GM04503 (cell line): ENCODE results near the gene MMAB.
"Not testable (repeated sequence)": the region's sequence is repeated elsewhere in the genome, so short reads cannot be mapped to it uniquely, and the experiment has no call there.

ENCODE experiments used
- DNase-seq: peaks from one replicate; pipeline ENCODE4 v3.0.0-alpha.2; 2012; ENCODE audit warnings: low read depth

MMAB gene

DNA sequence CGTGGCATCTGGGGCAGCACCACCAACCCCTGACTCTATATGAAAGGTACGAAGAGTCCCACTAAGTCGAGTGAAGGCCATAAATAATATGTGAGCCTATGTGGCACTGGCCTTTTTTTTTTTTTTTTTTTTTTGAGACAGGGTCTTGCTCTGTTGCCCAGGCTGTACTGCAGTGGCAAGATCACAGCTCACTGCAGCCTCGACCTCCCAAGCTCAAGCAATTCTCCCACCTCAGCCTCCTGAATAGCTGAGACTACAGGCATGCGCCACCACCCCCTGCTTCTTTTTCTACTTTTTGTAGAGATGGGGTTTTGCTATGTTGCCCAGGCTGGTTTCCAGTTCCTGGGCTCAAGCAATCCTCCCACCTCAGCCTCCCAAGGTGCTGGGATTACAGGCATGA lies 28.8 kb upstream of the MMAB start:
- DNase-seq: not testable (repeated sequence)

DNA sequence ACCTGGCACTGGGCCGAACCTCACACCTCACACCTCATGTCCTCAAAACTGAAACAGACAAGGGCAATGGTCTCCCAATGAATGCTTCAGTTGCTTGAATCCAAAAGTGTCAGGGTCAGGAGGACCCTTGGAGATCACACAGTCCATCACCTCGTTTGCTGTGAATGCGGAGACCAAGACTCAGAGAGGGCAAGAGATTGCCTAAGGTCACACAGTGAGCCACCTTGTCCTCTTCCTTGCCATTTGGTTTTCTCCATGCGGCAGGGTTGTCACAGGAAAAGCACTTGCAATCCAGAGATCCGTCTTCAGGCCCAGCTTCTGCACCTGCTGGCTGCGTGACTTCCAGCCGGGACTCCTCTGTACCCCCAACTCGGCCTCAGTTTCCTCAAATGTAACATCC lies 28.3 kb upstream of the MMAB start:
- no peak for DNase-seq

DNA sequence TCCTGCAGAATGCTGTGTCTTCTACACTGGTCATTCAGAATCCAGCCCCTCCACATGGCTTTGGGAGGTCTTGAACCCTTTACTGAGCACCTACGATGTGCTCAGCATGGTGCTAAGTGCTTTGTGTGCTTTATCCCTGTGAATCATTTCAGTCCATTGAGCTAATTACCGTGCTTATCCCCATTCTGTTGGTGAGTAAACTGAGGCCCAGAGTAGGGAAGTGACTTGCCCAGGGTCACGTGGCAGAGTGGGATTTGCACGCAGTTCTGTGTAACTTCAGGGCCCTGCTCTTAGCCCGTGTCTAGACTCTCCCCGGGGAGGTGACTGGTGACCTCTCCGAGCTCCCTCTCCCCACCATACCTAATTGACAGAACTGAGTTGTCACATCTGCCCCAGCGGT lies 27.7 kb upstream of the MMAB start:
- no peak for DNase-seq

DNA sequence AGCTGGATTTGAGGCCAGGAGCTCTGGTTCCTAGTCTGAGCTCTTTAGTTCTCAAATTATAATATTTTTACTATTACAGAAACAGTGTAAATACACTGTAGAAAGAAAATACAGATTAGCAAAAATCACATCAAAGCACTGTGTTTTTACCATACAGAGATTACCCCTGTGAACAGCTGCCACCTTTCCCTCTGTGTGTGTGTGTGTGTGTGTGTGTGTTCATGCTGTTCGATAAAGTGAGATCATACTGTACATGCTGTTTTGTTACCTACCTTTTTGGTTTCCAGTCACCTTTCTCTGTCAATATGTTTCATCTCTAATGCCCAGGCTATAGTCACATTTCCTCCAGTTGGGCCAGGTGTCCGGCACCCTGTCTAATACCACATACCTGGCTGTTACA lies 27.2 kb upstream of the MMAB start:
- DNase-seq: no peak

DNA sequence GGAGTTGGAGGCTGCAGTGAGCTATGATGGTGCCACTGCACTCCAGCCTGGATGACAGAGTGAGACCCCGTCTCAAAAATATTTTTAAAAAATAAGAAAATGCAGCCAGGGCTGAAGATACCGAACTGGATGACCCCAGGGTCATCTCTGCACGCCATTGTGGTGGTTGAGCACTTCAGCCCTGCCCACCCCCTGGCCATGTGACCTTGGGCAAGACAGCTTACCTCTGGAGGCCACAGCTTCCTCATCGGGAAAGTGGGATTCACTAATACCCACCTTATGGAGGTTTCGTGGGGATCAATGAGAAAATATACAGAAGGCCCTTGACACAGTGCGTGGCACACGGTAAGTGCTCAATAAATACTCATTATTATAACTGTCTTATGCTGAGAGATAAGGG lies 25.8 kb upstream of the MMAB start:
- no peak for DNase-seq

DNA sequence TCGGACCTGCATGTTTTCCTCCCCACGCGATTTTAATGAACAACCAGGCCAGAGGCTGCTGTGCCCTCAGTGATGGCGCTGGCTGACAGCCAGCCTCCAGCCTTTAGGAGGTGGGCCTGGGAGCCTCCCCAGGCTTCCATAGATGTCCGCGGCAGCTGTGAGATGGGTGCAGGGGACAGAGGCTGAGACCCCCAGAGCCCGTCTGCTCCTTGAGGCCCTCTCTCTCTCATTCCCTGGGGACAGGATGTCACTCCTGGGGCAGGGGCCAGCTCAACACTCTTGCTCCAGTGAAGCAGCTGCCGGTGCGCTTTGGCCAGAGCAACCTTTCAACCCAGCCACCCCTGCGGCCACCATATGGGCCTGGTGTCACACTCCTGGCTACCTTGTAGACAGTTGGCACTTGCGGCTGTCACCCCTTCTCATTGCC lies 25.1 kb upstream of the MMAB start:
- DNase-seq: no peak

DNA sequence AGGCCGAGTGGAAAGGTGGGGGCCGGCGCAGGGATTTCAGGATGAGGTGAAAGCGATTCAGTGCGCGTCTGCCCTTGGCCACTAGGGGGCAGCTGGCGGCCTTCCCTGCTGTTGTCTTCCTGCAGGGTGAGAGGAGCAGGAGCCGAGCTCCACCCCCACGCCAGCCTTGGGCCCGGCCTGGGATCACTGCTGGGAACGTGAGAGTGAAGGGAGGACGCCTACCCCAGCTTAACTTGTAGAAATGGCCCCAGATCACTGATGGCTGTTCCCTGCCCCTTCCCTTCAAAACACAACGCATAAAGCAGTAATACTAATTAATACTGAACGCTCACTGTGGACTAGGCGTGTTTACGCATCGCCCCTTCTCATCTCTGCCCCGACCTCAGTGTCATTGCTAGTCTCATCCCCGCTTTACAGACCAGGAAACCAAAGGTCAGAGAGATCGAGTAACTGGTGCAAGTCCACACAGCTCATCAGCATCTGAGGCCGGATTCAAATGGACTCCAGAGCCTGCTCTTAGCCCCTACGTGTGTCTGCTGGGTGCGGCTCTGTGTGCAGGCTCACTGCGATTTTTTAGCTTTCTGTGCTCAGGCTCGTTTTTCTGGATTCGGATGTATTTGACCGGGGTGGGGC lies 24.6 kb upstream of the MMAB start:
- peak; percentile 13 for DNase-seq

DNA sequence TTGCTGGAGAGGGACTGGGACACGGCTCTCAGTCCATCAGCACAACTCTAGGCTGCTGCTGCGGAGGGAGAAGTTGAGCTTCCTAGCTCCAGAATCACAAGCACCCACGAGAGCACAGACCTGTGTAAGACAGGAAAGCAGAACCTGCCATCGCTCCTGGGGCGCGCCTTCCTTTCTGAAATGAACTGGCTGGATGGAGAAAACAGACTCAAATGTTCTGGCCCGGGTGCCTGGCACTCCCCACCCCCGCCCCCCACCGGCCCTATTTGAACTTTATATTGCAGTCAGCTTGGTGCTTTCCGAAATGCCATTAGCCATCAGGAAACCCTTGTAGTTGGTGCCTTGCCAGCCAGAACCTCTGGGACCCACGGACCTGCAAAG lies 24.1 kb upstream of the MMAB start:
- DNase-seq: no peak

DNA sequence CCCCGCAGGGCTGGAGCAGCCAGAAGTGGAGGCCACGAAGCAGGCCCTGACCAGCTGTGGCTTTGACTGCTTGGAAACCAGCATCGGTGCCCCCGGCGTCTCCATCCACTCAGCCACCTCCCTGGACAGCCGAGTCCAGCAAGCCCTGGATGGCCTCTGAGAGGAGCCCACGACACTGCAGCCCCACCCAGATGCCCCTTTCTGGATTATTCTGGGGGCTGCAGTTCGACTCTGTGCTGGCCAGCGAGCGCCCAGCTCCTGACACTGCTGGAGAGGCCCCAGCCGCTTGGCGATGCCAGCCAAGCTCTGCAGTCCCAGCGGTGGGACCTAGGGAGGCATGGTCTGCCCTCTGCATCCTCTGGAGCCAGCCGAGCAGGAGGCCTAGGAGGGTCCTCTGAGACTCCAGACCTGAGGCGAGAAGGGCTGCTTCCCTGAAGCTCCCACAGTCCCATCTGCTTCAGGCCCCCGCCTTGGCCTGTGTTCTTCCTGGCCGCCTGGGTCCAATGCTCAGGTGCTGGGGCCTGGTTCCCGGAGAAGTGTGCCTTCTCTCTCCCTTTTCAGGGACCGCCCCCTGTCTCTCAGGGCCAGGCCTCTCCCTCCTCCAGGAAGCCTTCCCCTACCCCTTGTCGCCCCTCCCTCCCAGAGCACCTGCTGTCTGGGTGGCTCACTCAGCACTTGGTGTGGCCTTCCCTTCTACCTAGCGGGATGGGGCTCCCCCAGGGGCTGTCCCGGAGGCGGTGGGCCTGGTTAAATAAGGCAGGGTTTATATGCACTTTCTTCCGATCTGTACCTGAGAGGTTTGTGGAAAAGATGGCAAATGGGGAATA lies 23.3 kb upstream of the MMAB start:
- DNase-seq: no peak

DNA sequence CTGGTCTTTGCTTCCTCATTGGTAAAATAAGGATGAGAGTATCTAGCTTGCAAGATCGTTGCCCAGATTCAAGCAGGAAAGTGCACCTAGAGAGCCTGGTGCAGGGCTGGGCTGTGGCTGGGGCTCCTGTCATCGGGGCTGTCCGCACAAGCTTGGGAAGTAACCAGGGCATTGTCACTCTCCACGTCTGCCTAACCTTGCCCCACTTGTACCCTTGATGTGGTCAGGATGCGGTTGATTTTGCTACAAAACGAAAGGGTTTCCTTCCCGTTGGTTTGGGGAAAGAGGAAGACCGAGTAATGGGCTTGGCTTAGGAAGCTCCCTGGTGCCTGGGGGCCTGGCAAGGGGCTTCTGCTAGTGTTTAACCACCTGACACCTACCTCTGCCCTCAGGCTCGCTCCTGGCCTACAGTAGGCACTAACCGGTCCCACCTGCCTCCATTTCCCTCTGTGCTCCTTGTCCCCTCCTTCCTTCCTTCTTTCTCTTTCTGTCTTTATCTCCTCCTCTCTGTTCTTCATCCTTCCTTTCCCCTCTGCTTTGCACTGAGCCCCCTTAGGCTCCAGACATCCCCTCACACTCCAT lies 22.1 kb upstream of the MMAB start:
- DNase-seq: no peak

DNA sequence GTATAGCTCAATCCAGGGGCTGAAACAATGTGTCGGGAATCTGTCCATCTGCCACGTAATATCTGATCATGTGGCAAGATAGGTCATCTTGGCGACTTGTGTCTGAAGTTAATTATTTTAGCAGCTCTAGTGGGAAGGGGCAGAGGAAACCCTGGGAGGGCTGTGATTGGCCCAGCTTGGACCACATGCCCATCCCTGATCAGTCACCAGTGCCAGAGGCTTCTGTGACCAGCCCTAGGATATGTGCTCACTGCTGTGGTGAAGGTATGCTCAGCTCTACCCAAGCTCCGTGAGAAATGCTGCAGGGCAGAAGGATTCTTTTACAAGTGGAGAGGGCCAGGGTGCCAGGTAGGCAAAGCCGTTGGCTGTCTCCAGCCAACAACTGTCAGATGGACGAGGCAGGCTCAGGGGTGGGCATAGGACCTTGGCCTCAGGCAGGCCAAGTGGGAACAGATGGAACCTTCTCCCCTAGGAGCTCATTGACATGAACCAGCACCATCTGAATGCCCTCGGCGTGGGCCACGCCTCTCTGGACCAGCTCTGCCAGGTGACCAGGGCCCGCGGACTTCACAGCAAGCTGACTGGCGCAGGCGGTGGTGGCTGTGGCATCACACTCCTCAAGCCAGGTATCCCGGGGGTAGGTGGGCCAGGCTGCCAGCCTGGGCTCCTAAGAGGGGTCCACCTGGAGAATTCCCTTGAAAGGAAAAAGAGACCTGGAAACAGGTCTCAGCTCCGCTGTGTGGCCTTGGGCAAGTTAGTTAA lies 21.4 kb upstream of the MMAB start:
- DNase-seq: no peak

DNA sequence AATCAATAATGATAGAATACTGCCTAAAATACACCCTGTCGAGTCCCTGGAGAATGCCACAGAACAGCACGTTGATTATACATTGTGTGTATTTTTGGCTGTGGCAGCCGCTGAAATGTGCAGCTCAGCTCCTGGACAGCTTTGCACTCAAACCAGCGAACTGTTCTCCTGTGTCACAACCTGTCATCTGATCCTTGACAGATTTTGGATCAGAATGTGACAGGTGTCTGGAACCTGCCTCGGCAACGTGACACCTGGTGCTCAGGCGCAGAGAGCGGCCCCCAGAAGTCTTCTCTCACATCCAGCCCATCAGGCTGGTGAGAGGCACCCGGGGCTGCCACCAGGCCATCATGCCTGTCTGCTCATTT lies 19.6 kb upstream of the MMAB start:
- no peak for DNase-seq

DNA sequence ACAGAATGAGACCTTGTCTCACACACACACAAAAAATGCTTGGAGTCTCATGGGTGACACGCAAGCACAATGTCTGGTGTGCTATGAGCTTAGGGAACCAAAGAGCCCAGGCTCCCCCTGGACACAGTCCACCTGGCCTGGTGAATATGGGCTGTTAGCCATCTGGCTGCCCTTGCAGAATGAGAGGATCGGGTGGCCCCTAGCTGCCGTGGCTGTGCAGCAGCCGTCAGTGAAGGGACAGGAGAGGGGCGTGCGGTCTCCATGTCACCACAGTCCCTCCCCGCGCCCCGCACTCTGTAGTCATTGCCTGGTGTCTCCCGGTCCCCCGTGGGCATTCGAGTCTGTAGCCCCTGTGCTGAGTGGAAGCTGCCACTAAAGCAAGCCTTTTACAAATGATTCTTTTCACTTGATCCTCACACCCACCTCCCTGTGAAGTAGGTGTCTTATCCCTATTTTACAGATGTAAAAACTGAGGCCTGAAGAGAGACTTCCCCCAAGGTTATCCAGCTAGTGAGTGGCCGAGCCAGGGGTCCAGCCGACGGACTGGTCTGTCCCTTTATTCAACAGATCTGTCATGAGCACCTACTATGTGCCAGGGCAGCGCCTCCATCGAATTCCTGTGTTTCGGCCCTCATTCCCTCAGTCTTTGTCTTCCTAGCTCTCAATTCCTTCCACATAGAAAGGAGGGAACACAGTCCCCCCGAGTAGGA lies 19.0 kb upstream of the MMAB start:
- no peak for DNase-seq

DNA sequence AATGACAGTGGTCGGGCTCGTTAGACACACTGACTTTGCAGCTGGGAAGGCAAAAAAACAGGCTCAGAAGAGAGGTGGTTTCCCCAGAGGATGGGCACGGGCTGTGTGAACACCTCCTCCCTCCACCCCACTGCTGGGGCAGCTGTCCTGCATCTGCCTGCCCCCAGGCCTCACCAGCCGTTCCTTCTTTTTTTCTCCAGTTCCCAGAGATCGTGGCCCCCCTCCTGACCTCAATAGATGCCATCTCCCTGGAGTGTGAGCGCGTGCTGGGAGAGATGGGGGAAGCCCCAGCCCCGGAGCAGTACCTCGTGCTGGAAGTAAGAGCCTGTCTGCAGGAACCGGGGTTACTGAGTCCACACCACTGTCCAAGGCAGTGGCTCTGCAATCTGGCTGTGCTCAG lies 17.7 kb upstream of the MMAB start:
- no peak for DNase-seq

DNA sequence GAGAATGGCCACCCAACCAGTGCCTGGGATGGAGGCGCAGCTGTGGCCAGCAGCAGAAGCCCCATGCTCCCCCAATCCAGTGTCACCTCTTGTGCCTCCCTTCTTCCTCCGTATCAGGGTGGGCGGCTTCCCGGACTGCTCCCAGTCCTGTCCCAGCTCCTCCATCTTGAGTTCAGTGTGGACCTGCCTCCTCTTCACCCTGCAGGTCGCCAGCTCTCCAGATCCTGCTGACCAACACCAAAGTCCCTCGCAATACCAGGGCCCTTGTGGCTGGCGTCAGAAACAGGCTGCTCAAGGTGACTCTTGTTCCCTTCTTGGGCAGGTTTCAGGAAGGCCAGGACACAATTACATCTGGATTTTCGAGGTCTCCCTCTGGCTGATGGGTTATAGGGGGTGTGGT lies 17.3 kb upstream of the MMAB start:
- DNase-seq: no peak

DNA sequence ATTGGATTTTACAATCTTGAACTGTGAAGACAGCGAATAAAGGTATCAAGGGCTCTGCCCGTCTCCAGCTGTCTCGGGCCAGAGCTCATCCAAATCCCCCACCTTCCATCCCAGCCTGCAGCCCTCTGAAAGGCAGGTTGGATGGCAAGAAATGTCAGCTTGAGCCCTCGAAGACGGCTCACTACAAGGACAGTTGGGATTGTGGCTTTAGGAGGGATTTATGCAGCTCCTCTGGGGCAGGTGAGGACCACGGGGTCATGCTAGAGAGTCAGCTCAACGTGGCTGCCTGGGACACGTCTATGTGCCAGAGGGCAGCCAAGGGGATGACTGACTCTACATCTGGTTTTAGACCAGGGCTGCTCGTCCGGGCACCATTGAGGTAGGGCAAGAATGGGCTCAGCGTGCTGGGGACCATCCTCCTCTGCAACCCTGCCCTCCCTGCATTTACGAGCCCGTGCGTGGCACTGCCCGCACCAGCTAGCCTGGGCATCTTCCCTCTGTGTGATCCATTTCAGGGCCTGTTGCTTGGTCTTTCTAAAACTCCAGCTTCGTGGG lies 16.5 kb upstream of the MMAB start:
- DNase-seq: no peak

DNA sequence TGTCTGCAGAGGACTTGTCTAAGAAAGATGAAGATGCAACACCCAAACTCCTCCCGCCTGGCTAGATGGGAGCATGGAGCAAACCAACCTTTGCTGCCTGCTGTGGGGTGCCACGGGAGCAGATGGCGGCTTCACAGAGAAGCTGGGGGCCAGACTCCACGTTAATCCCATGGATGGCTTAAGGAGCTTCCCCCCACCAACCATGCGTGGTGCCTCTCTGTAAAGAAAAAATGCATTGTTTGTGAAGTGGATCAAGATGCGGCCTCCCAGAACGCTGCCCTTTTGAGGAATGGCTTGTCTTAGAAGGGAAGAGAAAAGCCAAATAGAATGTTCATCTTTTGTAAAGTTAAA lies 15.9 kb upstream of the MMAB start:
- no peak for DNase-seq

DNA sequence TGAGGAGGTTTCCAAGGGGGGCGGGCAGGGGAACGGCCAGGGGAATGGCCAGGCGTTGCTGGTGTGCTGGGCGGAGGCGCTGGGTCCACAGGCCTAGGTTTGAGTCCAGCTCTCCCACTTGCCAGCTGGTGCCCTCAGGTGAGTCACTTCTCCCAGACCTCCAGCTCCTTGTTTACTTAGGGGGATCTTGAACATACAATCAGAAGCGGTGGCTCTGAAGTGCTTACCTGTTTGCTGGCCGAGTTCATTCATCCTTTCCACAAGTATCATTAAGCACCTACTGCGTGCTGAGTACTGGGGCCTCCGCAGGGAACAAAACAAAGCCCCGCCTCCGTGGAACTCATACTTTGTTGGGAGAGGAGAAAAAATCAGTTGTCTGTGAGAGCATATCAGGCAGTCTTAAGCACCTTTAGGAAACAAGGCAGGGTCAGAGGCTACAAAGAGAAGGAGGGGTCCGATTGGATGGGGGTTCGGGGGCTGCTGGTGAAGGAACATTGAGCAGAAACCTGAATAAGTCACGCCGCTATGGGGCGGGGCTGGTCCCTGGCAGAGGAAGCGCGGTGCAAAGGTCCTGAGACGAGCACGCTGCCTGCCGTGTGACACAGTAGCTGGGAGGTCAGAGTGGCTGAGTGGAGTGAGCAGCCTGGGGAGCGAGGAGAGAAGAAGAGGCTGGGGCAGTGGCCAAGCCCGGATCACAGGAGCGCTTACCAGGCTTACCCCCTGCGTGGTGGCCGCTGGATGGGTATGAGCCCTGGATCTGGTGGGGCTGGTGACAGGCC lies 15.3 kb upstream of the MMAB start:
- no peak for DNase-seq

DNA sequence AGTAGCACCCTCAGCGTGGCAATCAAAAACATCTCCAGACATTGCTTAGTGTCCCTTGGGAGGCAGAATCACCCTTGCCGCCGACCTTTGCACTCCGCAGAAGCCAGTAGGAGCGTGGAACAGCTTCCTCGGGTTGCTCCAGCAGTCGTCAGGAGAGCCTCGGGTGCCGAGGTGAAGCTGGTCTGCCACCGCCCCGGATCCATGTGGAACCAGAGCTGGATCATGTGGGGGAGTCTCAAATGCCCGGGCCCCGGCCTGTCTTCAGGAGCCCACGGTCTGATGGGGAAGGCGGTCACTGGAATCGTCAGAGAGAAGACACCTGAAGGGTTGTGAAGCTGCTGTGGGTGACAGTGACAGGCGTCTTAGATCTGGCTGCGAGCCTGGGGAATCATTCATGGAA lies 14.6 kb upstream of the MMAB start:
- DNase-seq: no peak

DNA sequence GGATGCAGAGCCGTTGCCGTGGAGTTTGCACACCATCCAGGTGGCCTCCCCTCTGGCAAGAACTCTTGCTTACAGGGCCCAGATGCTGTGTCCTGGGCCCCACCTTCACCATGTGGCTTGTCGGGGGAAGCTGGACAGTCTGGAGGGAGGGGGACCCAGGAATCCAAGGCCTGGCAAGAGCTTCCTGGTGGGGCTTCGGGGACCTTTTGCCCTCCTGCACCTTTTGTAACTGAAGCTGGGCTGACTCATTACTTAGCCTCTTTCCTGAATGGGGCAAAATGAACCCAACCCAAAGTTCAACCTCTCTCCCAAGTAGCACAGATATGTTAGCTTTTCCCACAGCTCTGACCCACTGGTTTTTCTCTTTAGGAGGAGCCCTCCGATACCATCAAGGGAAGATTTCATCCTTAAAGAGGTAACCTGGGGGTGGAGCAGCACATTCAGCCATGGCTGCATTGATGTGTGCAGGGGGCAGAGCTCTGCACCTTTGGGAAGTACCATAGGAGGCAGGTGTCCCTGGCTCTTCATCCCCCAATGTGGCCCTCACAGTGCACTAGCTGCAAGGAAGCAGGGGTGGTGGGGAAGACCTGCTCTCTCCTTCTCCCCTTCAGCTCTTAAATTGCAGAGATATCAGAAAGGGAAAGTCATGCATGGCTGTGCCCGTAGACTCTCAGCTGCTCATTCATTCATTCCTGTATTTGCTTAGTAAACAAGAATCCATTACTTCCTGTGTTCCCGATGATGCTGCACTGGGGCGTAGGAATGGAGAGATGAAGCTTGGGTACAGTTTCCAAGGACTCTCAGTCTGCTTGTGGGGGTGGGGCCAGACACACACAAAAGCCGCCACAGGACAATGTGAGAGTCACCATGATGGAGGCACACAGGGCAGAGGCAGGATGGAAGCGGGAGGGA lies 13.3 kb upstream of the MMAB start:
- no peak for DNase-seq
